Suprapubic skin (tissue), 4 donors: ENCODE measurements around the gene SP2.

Source experiments
- EP300 ChIP-seq: sonication (generic); formaldehyde crosslinking; IDR thresholded peaks from one replicate; pipeline ENCODE4 v1.6.1; 2017; ENCODE audit warnings: antibody characterized with exemption
- POLR2A ChIP-seq, 2 donors: fragments of 450-650 bp; IDR thresholded peaks; one replicate each; pipeline ENCODE4 v1.6.1; 2017; ENCODE audit warnings: antibody characterized with exemption in 2 of 2, mild to moderate bottlenecking in 2 of 2, moderate library complexity in 2 of 2
- POLR2AphosphoS5 ChIP-seq, 3 donors: sonication (generic); formaldehyde crosslinking; IDR thresholded peaks; one replicate each; pipeline ENCODE4 v1.6.1; 2017; ENCODE audit warnings: antibody characterized with exemption in 3 of 3
- TF ChIP-seq, protein P1 (sequence below), 2 donors: fragments of 200-600 bp in 1 of 2; fragments of 450-650 bp in 1 of 2; sonication (generic) in 1 of 2; IDR thresholded peaks; one replicate each; pipeline ENCODE4 v1.5.1; 2016 to 2019; ENCODE audit warnings: antibody characterized with exemption in 2 of 2, mild to moderate bottlenecking in 1 of 2, moderate library complexity in 1 of 2

DNA sequence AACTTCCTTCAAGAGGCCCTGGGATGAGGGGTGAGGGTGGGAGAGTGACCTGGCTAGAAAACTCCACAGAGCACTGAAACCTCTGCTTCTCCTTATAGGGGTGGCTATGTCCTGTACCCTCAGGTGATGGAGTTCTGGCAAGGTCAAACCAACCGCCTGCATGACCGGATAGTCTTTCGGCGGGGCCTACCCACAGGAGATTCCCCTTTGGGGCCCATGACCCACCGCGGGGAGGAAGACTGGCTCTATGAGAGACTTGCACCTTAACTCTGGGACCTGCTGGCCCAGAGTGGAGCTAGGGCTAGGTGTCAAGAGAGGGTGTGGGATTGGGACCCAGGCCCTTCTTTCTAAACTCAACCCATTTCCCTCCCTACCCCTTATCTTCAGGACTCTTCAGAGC is 50.5 kb downstream of the SP2 start:
- TF ChIP-seq, protein P1, sequence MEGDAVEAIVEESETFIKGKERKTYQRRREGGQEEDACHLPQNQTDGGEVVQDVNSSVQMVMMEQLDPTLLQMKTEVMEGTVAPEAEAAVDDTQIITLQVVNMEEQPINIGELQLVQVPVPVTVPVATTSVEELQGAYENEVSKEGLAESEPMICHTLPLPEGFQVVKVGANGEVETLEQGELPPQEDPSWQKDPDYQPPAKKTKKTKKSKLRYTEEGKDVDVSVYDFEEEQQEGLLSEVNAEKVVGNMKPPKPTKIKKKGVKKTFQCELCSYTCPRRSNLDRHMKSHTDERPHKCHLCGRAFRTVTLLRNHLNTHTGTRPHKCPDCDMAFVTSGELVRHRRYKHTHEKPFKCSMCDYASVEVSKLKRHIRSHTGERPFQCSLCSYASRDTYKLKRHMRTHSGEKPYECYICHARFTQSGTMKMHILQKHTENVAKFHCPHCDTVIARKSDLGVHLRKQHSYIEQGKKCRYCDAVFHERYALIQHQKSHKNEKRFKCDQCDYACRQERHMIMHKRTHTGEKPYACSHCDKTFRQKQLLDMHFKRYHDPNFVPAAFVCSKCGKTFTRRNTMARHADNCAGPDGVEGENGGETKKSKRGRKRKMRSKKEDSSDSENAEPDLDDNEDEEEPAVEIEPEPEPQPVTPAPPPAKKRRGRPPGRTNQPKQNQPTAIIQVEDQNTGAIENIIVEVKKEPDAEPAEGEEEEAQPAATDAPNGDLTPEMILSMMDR (IDR thresholded peaks at IDR 0.05), result no peak
- TF ChIP-seq EP300 (no peak), POLR2AphosphoS5 (IDR thresholded peaks at IDR 0.05) (no peak), POLR2A (IDR thresholded peaks at IDR 0.05) (no peak)
